ENCODE measurements around the gene TMEM14B. TPM values are rescaled to one million over a fixed set of nuclear protein-coding genes. Genes with fewer than 3 reads are reported as not detected.

TMEM14B gene
- total and polyA plus RNA-seq, 9 of the 15 experiments (the other 6 are each of a cell fraction or from before 2014, with no cell fraction given) = 174 to 862 (median 263) TPM

- no peak for TF ChIP-seq FOSL1 (tag; conservative IDR thresholded peaks at IDR 0.05)
- no peak; the same call in 1 of the 2 replicates for TF ChIP-seq ARID1B (IDR thresholded peaks at IDR 0.05)
- TF ChIP-seq SMARCA4 (IDR thresholded peaks at IDR 0.05) = 0 out of 2 replicates have a peak, but pooled peaks have one; percentile 27
- TF ChIP-seq MYC (IDR thresholded peaks at IDR 0.05; ENCODE audit: low read depth, low read length) = no peak
- no peak for TF ChIP-seq MYC (CRISPR knock-in tag; IDR thresholded peaks at IDR 0.05; ENCODE audit: borderline replicate concordance, low read depth)
- TF ChIP-seq ZNF780A (CRISPR knock-in tag; IDR thresholded peaks at IDR 0.05) = no peak
- TF ChIP-seq SRSF7 (optimal IDR thresholded peaks at IDR 0.05; ENCODE audit: low read depth, low read length) = no peak
- no peak for TF ChIP-seq TAF1 (IDR thresholded peaks at IDR 0.05; ENCODE audit: control insufficient read depth, extremely low read depth, insufficient read depth, low read length, severe bottlenecking)
- no peak for TF ChIP-seq HNRNPL (IDR thresholded peaks at IDR 0.05; ENCODE audit: low read depth, low read length)
- no peak for TF ChIP-seq CGGBP1 (CRISPR knock-in tag; IDR thresholded peaks at IDR 0.05)
- no peak for TF ChIP-seq ZNF830 (CRISPR knock-in tag; IDR thresholded peaks at IDR 0.05)
- TF ChIP-seq CXXC5 (CRISPR knock-in tag; IDR thresholded peaks at IDR 0.05) = no peak
- TF ChIP-seq SMAD2 (IDR thresholded peaks at IDR 0.05; ENCODE audit: low read depth, low read length) = no peak
- TF ChIP-seq PTTG1 (tag; IDR thresholded peaks at IDR 0.05; ENCODE audit: low read depth) = no peak
- no peak for TF ChIP-seq RAD51 (IDR thresholded peaks at IDR 0.05; ENCODE audit: borderline replicate concordance, low read depth)
- no peak for TF ChIP-seq MAFK (IDR thresholded peaks at IDR 0.05; ENCODE audit: low read length)
- TF ChIP-seq SETDB1 (IDR thresholded peaks at IDR 0.05; ENCODE audit: low read length) = no peak
- no peak for TF ChIP-seq NFXL1 (CRISPR knock-in tag; IDR thresholded peaks at IDR 0.05)
- TF ChIP-seq PHF20 (IDR thresholded peaks at IDR 0.05; ENCODE audit: partially characterized antibody) = no peak
- peak; percentile 37; the same call in 1 of the 2 replicates for TF ChIP-seq DPF2 (IDR thresholded peaks at IDR 0.05)
- TF ChIP-seq PML (IDR thresholded peaks at IDR 0.05; ENCODE audit: low read length) = no peak
- no peak for TF ChIP-seq AFF1 (IDR thresholded peaks at IDR 0.05; ENCODE audit: low read depth in 1 of 2, partially characterized antibody in 2 of 2)
- TF ChIP-seq NR3C1 (CRISPR knock-in tag; IDR thresholded peaks at IDR 0.05) = no peak
- no peak; the same call in 1 of the 2 replicates for TF ChIP-seq NFIX (CRISPR knock-in tag; IDR thresholded peaks at IDR 0.05; ENCODE audit: low read depth)
Observed at GRCh38 chr6:10746915-10747250, 722 bp upstream of the TMEM14B start (continued).
